GM21367 (cell line): Measurements from ENCODE around the gene BYSL.

Experiments
- ATAC-seq: cut with Tn5 transposase; IDR thresholded peaks from one replicate; pipeline ENCODE4 v1.9.1; 2021; ENCODE audit not compliant: unreplicated experiment

The BYSL gene

DNA sequence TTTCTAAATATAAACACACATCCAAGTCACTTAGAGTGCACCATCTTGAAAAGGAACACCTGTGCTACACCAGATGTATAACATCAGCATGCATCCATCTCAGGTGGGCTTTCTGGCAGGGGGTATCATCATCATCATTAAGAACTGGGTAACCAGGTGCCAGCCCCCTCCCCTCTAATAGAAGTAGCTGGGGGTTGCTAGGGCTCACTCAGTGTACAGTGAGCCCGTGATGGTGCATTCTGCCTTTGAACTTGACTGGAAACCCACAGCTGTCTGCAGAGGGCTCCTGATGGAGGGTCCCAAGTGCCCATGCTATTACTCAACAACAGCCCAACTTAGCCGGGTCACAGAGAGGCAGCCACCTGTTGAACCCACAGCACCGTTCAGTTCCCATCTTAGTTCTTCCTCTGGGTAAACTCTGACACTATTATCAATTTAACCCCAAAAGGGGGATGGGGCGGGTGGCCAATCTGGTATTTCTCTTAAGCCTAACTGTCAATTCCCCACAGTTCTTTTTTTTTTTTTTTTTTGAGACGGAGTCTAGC is 53.1 kb downstream of the BYSL start:
- ATAC-seq: no peak

DNA sequence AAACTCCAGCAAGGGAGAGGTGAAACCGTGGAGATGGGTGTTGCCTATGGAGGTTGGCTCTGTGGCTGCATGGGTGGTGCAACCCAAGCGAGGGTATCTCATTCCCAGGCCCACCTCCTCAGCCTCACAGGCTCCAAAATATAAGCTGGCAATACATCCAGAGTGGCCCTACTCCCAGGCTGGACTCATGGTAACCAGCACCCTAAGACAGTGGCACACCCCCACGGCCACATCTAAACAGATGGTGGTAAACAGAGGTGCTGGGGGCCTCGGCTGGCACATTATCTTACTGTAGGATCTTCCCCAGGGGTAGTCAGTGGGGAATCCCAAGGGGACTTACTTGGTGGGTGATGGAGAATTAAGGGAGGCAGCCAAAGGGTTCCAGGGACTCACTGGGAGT is 54.0 kb downstream of the BYSL start:
- ATAC-seq: no peak

DNA sequence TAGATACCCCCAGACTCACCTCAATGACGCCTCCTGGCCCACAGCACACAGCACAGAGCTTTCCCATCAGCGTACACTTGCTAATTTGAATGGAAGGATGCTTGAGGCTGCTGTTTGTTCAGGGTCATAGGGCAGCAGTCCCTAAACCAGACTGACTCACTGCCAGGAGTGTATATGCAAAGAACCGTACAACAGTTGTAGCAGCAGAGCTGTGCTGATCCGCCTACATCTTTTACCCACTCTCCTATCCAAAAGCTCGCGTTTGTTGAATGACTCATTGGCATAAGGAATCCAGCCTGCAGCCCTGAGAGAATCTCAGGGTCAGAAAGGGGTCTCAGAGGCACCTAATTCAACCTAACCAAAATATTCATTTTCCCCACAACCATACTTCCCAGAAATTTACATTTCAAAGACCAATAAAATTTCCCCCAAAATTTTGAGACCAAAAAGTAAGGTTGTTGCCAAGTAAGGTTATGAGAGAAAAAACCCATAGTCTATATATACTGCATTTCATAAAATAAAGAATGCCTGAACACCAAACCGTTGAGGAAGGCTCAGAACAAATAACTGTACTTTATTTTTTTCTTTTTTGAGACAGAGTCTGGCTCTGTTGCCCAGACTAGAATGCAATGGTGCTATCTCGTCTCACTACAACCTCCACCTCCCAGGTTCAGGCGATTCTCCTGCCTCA is 55.6 kb downstream of the BYSL start:
- no peak for ATAC-seq
